GM21529 (cell line): ENCODE data around the gene MAGI1.

Source experiments
- ATAC-seq: cut with Tn5 transposase; IDR thresholded peaks from one replicate; pipeline ENCODE4 v1.9.1; 2021; ENCODE audit not compliant: unreplicated experiment

The MAGI1 gene

GRCh38 chr3:65814845-65815578 lies 223.7 kb downstream of the MAGI1 start:
- ATAC-seq = no peak

GRCh38 chr3:65811892-65812291 lies 226.8 kb downstream of the MAGI1 start:
- no peak for ATAC-seq

GRCh38 chr3:65811086-65811761 lies 227.5 kb downstream of the MAGI1 start:
- ATAC-seq = no peak

- no peak for ATAC-seq
Measured at GRCh38 chr3:65810302-65810701, 228.4 kb downstream of the MAGI1 start.

GRCh38 chr3:65809641-65810150 lies 229.0 kb downstream of the MAGI1 start:
- ATAC-seq = no peak

- no peak for ATAC-seq
Measured at GRCh38 chr3:65808824-65809223, 229.9 kb downstream of the MAGI1 start.

- ATAC-seq = no peak
Measured at GRCh38 chr3:65808407-65808806, 230.3 kb downstream of the MAGI1 start.

GRCh38 chr3:65807225-65807624 lies 231.5 kb downstream of the MAGI1 start:
- no peak for ATAC-seq

GRCh38 chr3:65806600-65806999 lies 232.1 kb downstream of the MAGI1 start:
- no peak for ATAC-seq

GRCh38 chr3:65796676-65797075 lies 242.0 kb downstream of the MAGI1 start:
- ATAC-seq = no peak

GRCh38 chr3:65795166-65795565 lies 243.6 kb downstream of the MAGI1 start:
- no peak for ATAC-seq

GRCh38 chr3:65793495-65794200 lies 245.1 kb downstream of the MAGI1 start:
- no peak for ATAC-seq

- ATAC-seq = no peak
Measured at GRCh38 chr3:65788461-65788860, 250.3 kb downstream of the MAGI1 start.

GRCh38 chr3:65787827-65788226 lies 250.9 kb downstream of the MAGI1 start:
- no peak for ATAC-seq

- no peak for ATAC-seq
Measured at GRCh38 chr3:65787340-65787739, 251.4 kb downstream of the MAGI1 start.

- ATAC-seq = no peak
Measured at GRCh38 chr3:65786890-65787289, 251.8 kb downstream of the MAGI1 start.

- no peak for ATAC-seq
Measured at GRCh38 chr3:65785065-65785645, 253.6 kb downstream of the MAGI1 start.

GRCh38 chr3:65783117-65783516 lies 255.6 kb downstream of the MAGI1 start:
- no peak for ATAC-seq

GRCh38 chr3:65781594-65781993 lies 257.1 kb downstream of the MAGI1 start:
- ATAC-seq = no peak

- ATAC-seq = no peak
Measured at GRCh38 chr3:65779390-65779789, 259.3 kb downstream of the MAGI1 start.

GRCh38 chr3:65778968-65779367 lies 259.8 kb downstream of the MAGI1 start:
- no peak for ATAC-seq
